Measurements from ENCODE around the gene CLIP2.
"Not testable (repeated sequence)": the region's sequence is repeated elsewhere in the genome, so short reads cannot be mapped to it uniquely, and the experiment has no call there.

DNA sequence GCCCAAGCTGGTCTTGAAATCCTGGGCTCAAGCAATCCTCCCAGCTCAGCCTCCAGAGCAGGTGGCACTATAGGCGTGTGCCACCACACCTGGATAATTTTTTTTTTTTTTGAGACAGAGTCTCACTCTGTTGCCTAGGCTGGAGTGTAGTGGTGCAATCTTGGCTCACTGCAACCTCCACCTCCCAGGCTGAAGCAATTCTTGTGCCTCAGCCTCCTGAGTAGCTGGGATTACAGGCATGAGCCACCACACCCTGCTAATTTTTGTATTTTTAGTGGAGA is 148.0 kb downstream of the CLIP2 start:
- TF ChIP-seq, protein P1, sequence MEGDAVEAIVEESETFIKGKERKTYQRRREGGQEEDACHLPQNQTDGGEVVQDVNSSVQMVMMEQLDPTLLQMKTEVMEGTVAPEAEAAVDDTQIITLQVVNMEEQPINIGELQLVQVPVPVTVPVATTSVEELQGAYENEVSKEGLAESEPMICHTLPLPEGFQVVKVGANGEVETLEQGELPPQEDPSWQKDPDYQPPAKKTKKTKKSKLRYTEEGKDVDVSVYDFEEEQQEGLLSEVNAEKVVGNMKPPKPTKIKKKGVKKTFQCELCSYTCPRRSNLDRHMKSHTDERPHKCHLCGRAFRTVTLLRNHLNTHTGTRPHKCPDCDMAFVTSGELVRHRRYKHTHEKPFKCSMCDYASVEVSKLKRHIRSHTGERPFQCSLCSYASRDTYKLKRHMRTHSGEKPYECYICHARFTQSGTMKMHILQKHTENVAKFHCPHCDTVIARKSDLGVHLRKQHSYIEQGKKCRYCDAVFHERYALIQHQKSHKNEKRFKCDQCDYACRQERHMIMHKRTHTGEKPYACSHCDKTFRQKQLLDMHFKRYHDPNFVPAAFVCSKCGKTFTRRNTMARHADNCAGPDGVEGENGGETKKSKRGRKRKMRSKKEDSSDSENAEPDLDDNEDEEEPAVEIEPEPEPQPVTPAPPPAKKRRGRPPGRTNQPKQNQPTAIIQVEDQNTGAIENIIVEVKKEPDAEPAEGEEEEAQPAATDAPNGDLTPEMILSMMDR (IDR thresholded peaks at IDR 0.05; ENCODE audit: low read length), result not testable (repeated sequence)
- not testable (repeated sequence) for TF ChIP-seq EZH2 (optimal IDR thresholded peaks at IDR 0.05; ENCODE audit: low read depth, low read length); EZH2phosphoT487 (IDR thresholded peaks at IDR 0.05; ENCODE audit: low read length)

Data from MM.1S (cell line).